HepG2 (cell line): ENCODE data around the gene CTDNEP1. TPM values are rescaled to one million over a fixed set of nuclear protein-coding genes. Genes with fewer than 3 reads are reported as not detected.

Experiments used
- ARID2 ChIP-seq: sonication (generic); formaldehyde crosslinking; IDR thresholded peaks from 2 replicates; pipeline ENCODE4 v1.8.1; 2022; ENCODE audit warnings: mild to moderate bottlenecking, missing genetic modification reagents, borderline replicate concordance
- ARNT ChIP-seq: fragments of 450-650 bp; IDR thresholded peaks from 2 replicates; pipeline ENCODE4 v1.6.1; 2017
- CBX1 ChIP-seq: IDR thresholded peaks from one replicate; pipeline ENCODE4 v1.6.1; 2016; ENCODE audit warnings: antibody characterized with exemption, low read depth
- CBX5 ChIP-seq: sonication (generic); formaldehyde crosslinking; IDR thresholded peaks from 2 replicates; pipeline ENCODE4 v1.4.0; 2020; ENCODE audit warnings: missing genetic modification reagents, borderline replicate concordance
- CHD2 ChIP-seq: IDR thresholded peaks from 2 replicates; pipeline ENCODE4 v1.6.1; 2011; ENCODE audit warnings: low read depth, low read length, improper control_type of control experiment
- GATAD2A ChIP-seq: IDR thresholded peaks from 2 replicates; pipeline ENCODE4 v1.6.1; 2016
- GLI4 ChIP-seq: sonication (generic); formaldehyde crosslinking; IDR thresholded peaks from 2 replicates; pipeline ENCODE4 v1.5.1; 2020; ENCODE audit warnings: missing genetic modification reagents, mild to moderate bottlenecking, moderate library complexity, borderline replicate concordance
- GTF3A ChIP-seq: sonication (generic); formaldehyde crosslinking; conservative IDR thresholded peaks from 2 replicates; pipeline ENCODE4 v1.4.0; 2020; ENCODE audit warnings: mild to moderate bottlenecking, missing genetic modification reagents
- KAT7 ChIP-seq: IDR thresholded peaks from 2 replicates; pipeline ENCODE4 v1.6.1; 2018; ENCODE audit warnings: borderline replicate concordance, missing compliant biosample characterization
- KAT8 ChIP-seq: IDR thresholded peaks from 2 replicates; pipeline ENCODE4 v1.6.1; 2016; ENCODE audit warnings: missing genetic modification reagents, missing compliant biosample characterization
- KDM5B ChIP-seq: sonication (generic); formaldehyde crosslinking; IDR thresholded peaks from 2 replicates; pipeline ENCODE4 v1.4.0; 2020; ENCODE audit warnings: missing genetic modification reagents, mild to moderate bottlenecking, borderline replicate concordance
- REL ChIP-seq: sonication (generic); formaldehyde crosslinking; conservative IDR thresholded peaks from 2 replicates; pipeline ENCODE4 v1.8.0; 2022; ENCODE audit warnings: mild to moderate bottlenecking, missing genetic modification reagents, moderate library complexity
- SNAPC2 ChIP-seq: sonication (generic); formaldehyde crosslinking; IDR thresholded peaks from 2 replicates; pipeline ENCODE4 v1.8.1; 2022; ENCODE audit warnings: mild to moderate bottlenecking, missing genetic modification reagents
- TBL1XR1 ChIP-seq: fragments of 150-350 bp; IDR thresholded peaks from 2 replicates; pipeline ENCODE4 v1.6.1; 2014; ENCODE audit warnings: borderline replicate concordance, low read length; ENCODE audit not compliant: partially characterized antibody
- ZFP36L2 ChIP-seq: sonication (generic); formaldehyde crosslinking; IDR thresholded peaks from 2 replicates; pipeline ENCODE4 v1.4.0; 2020; ENCODE audit warnings: missing genetic modification reagents
- ZFYVE20 ChIP-seq: sonication (generic); formaldehyde crosslinking; IDR thresholded peaks from 2 replicates; pipeline ENCODE4 v1.8.0; 2023; ENCODE audit warnings: low read depth, mild to moderate bottlenecking, moderate library complexity, missing genetic modification reagents, borderline replicate concordance
- ZNF124 ChIP-seq: sonication (generic); formaldehyde crosslinking; IDR thresholded peaks from 2 replicates; pipeline ENCODE4 v1.4.0; 2020; ENCODE audit warnings: missing genetic modification reagents
- ZNF274 ChIP-seq: sonication (generic); formaldehyde crosslinking; IDR thresholded peaks from 2 replicates; pipeline ENCODE4 v1.5.1; 2020; ENCODE audit warnings: mild to moderate bottlenecking, missing genetic modification reagents
- ZNF292 ChIP-seq: sonication (generic); formaldehyde crosslinking; IDR thresholded peaks from 2 replicates; pipeline ENCODE4 v1.8.1; 2022; ENCODE audit warnings: mild to moderate bottlenecking, low read depth, missing genetic modification reagents, borderline replicate concordance
- ZNF333 ChIP-seq: sonication (generic); formaldehyde crosslinking; IDR thresholded peaks from 2 replicates; pipeline ENCODE4 v1.4.0; 2020; ENCODE audit warnings: mild to moderate bottlenecking, missing genetic modification reagents, borderline replicate concordance
- ZNF530 ChIP-seq: sonication (generic); formaldehyde crosslinking; IDR thresholded peaks from 2 replicates; pipeline ENCODE4 v1.5.0; 2020; ENCODE audit warnings: low read depth, mild to moderate bottlenecking, missing genetic modification reagents
- ZNF543 ChIP-seq: sonication (generic); formaldehyde crosslinking; IDR thresholded peaks from 2 replicates; pipeline ENCODE4 v1.4.0; 2020; ENCODE audit warnings: mild to moderate bottlenecking, missing genetic modification reagents
- ZNF552 ChIP-seq: sonication (generic); formaldehyde crosslinking; IDR thresholded peaks from 2 replicates; pipeline ENCODE4 v1.9.0; 2022; ENCODE audit warnings: missing genetic modification reagents, mild to moderate bottlenecking, borderline replicate concordance
- polyA plus RNA-seq, 8 experiments: library from polyadenylated mRNA; depleted of rRNA in 3 of 8; stranded (reverse) in 7 of 8; unstranded in 1 of 8; fragments of >200 nt; fragmentation: Illumina TruSeq in 4 of 8; extraction: Trizol in 4 of 8; gene quantifications; 2 replicates each; pipeline versions ENCODE4 v1.2.1 to v1.2.3, GENCODE V29; 2011 to 2016; ENCODE audit warnings: low read depth in 4 of 8, missing spikeins in 1 of 8, mixed read lengths in 1 of 8; ENCODE audit not compliant: insufficient read depth in 1 of 8
- total RNA-seq, 5 experiments: library from RNA; depleted of rRNA; stranded (reverse); fragments of >200 nt; fragmentation: Illumina TruSeq; extraction: Trizol; gene quantifications; 2 replicates each; pipeline ENCODE4 v1.2.3, GENCODE V29; 2016; ENCODE audit warnings: low read depth in 1 of 5
- TF ChIP-seq, protein P1 (sequence below): sonication (generic); formaldehyde crosslinking; IDR thresholded peaks from 2 replicates; pipeline ENCODE4; 2020; ENCODE audit warnings: missing genetic modification reagents, mild to moderate bottlenecking, borderline replicate concordance

The CTDNEP1 gene
- total and polyA plus RNA-seq, 2 of the 13 experiments (the other 11 are each of a cell fraction or from before 2014, with no cell fraction given) = 19.8 to 118 TPM

DNA sequence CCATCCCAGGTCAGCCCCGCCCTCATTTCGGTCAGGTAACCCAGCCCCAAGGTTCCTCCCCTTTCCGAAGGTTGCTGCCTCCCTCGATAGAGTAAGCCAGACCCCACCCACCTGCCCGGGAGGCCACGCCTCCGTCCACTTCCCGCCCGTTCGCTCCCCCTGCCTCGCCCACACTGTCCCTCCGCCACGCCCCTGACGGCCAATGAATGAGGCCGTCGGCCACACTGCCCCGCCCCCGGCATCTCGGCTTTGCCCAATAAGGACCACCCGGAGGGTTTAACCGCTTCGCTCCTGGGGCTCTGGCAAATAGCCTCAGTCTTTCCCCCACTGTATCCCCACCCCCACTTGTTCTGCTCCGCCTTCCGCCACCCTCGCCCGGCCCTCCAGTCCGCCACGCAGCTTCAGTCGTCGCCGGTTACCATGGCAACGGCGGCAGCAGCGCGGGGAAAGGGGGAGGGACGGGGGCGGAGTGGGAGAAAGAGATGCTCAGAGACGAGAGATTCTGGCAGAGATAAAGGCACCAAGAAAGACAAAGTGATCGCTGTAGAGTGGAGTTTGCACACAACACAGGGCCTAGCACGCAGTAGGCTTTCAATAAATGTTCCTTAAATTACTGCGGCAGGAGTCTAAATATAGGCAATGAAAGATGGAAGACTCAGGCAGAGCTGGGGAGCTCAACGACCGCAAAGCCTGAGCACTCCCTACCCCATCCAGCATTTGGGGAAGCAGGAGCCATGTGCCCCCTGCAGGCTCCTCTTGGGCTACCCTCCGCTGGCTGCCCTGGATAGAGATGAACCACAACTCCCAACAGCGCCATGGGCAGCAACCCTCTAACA lies 37.0 kb downstream of the CTDNEP1 start (continued):
- TF ChIP-seq, protein P1, sequence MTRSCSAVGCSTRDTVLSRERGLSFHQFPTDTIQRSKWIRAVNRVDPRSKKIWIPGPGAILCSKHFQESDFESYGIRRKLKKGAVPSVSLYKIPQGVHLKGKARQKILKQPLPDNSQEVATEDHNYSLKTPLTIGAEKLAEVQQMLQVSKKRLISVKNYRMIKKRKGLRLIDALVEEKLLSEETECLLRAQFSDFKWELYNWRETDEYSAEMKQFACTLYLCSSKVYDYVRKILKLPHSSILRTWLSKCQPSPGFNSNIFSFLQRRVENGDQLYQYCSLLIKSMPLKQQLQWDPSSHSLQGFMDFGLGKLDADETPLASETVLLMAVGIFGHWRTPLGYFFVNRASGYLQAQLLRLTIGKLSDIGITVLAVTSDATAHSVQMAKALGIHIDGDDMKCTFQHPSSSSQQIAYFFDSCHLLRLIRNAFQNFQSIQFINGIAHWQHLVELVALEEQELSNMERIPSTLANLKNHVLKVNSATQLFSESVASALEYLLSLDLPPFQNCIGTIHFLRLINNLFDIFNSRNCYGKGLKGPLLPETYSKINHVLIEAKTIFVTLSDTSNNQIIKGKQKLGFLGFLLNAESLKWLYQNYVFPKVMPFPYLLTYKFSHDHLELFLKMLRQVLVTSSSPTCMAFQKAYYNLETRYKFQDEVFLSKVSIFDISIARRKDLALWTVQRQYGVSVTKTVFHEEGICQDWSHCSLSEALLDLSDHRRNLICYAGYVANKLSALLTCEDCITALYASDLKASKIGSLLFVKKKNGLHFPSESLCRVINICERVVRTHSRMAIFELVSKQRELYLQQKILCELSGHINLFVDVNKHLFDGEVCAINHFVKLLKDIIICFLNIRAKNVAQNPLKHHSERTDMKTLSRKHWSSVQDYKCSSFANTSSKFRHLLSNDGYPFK = peak; percentile 57; the same call in 1 of the 2 replicates
- TF ChIP-seq TBL1XR1 (peak; percentile 74), REL (CRISPR knock-in tag) (no peak), SNAPC2 (CRISPR knock-in tag) (no peak; the same call in 1 of the 2 replicates), ZNF274 (CRISPR knock-in tag) (no peak), GLI4 (CRISPR knock-in tag) (no peak), CHD2 (peak; percentile 51; the same call in 1 of the 2 replicates), ARID2 (CRISPR knock-in tag) (no peak), ZNF552 (no peak), KDM5B (CRISPR knock-in tag) (no peak; the same call in 1 of the 2 replicates), ZNF543 (CRISPR knock-in tag) (0 out of 2 replicates have a peak, but pooled peaks have one; percentile 31), ZNF333 (CRISPR knock-in tag) (no peak), CBX5 (CRISPR knock-in tag) (no peak), ZNF124 (0 out of 2 replicates have a peak, but pooled peaks have one; percentile 45), GTF3A (CRISPR knock-in tag) (no peak; the same call in 1 of the 2 replicates), ZFYVE20 (CRISPR knock-in tag) (no peak), KAT8 (no peak), ZNF292 (no peak), ARNT (no peak), GATAD2A (CRISPR knock-in tag) (no peak), KAT7 (CRISPR knock-in tag) (no peak), ZNF530 (CRISPR knock-in tag) (no peak), CBX1 (no peak), ZFP36L2 (CRISPR knock-in tag) (no peak)
